ENCODE data around the gene VAMP2.

DNA sequence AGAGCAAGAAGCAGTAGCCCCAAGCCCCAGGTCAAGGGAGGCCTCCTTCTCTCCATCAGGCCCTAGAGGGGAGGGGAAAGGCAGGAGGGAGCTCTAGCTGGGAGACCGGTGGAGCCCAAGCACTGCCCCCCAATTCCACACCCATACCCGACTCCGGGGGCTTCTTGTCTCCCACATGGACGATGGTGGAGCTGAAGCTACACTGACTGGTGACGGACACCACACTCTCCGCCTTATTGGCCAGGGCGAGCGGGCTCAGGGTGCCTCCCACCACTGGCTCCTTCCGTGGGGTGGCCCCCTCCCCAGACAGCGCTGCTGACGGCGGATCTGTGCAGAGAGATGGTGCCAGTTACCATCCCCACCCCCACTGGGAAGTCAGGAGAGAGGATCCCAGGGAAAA lies 16.9 kb downstream of the VAMP2 start:
- TF ChIP-seq GLIS3 (CRISPR knock-in tag; IDR thresholded peaks at IDR 0.05) = no peak
- no peak for TF ChIP-seq ARNTL (CRISPR knock-in tag; IDR thresholded peaks at IDR 0.05; ENCODE audit: borderline replicate concordance, low read depth)
- TF ChIP-seq, protein P1, sequence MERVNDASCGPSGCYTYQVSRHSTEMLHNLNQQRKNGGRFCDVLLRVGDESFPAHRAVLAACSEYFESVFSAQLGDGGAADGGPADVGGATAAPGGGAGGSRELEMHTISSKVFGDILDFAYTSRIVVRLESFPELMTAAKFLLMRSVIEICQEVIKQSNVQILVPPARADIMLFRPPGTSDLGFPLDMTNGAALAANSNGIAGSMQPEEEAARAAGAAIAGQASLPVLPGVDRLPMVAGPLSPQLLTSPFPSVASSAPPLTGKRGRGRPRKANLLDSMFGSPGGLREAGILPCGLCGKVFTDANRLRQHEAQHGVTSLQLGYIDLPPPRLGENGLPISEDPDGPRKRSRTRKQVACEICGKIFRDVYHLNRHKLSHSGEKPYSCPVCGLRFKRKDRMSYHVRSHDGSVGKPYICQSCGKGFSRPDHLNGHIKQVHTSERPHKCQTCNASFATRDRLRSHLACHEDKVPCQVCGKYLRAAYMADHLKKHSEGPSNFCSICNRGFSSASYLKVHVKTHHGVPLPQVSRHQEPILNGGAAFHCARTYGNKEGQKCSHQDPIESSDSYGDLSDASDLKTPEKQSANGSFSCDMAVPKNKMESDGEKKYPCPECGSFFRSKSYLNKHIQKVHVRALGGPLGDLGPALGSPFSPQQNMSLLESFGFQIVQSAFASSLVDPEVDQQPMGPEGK (CRISPR knock-in tag; IDR thresholded peaks at IDR 0.05; ENCODE audit: borderline replicate concordance) = no peak
- TF ChIP-seq, protein P2, sequence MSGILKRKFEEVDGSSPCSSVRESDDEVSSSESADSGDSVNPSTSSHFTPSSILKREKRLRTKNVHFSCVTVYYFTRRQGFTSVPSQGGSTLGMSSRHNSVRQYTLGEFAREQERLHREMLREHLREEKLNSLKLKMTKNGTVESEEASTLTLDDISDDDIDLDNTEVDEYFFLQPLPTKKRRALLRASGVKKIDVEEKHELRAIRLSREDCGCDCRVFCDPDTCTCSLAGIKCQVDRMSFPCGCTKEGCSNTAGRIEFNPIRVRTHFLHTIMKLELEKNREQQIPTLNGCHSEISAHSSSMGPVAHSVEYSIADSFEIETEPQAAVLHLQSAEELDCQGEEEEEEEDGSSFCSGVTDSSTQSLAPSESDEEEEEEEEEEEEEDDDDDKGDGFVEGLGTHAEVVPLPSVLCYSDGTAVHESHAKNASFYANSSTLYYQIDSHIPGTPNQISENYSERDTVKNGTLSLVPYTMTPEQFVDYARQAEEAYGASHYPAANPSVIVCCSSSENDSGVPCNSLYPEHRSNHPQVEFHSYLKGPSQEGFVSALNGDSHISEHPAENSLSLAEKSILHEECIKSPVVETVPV (CRISPR knock-in tag; IDR thresholded peaks at IDR 0.05) = no peak
- TF ChIP-seq ISL1 (CRISPR knock-in tag; IDR thresholded peaks at IDR 0.05) = no peak
- TF ChIP-seq SNAI2 (CRISPR knock-in tag; IDR thresholded peaks at IDR 0.05) = no peak
- no peak for TF ChIP-seq PPARA (CRISPR knock-in tag; IDR thresholded peaks at IDR 0.05; ENCODE audit: borderline replicate concordance)
- TF ChIP-seq, protein P3, sequence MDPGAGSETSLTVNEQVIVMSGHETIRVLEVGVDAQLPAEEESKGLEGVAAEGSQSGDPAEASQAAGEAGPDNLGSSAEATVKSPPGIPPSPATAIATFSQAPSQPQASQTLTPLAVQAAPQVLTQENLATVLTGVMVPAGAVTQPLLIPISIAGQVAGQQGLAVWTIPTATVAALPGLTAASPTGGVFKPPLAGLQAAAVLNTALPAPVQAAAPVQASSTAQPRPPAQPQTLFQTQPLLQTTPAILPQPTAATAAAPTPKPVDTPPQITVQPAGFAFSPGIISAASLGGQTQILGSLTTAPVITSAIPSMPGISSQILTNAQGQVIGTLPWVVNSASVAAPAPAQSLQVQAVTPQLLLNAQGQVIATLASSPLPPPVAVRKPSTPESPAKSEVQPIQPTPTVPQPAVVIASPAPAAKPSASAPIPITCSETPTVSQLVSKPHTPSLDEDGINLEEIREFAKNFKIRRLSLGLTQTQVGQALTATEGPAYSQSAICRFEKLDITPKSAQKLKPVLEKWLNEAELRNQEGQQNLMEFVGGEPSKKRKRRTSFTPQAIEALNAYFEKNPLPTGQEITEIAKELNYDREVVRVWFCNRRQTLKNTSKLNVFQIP (CRISPR knock-in tag; IDR thresholded peaks at IDR 0.05; ENCODE audit: borderline replicate concordance, low read depth) = no peak

Measured in SK-N-SH treated with all-trans-retinoic acid at 6 μM for 48 hours (cell line).